Neuronal stem cell (in vitro differentiated cells): Measurements from ENCODE around the gene PRRX2.

Experiments
- DNase-seq: peaks from one replicate; pipeline ENCODE4 v3.0.0-alpha.2; 2013; ENCODE audit warnings: low spot score
- H2AFZ ChIP-seq: one replicate; pipeline ENCODE4 v1.6.1; 2013; ENCODE audit warnings: mild to moderate bottlenecking, low read length, inconsistent platforms
- H2AK5ac ChIP-seq: 2 replicates; pipeline ENCODE4 v1.6.1; 2013; ENCODE audit warnings: low read depth, mild to moderate bottlenecking, inconsistent platforms, low read length, moderate library complexity, mixed read lengths
- H2BK120ac ChIP-seq: 2 replicates; pipeline ENCODE4 v1.6.1; 2013; ENCODE audit warnings: low read depth, mild to moderate bottlenecking, inconsistent platforms, low read length, moderate library complexity, mixed read lengths
- H2BK12ac ChIP-seq: one replicate; pipeline ENCODE4 v1.6.1; 2013; ENCODE audit warnings: low read length, inconsistent platforms
- H2BK15ac ChIP-seq: 2 replicates; pipeline ENCODE4 v1.6.1; 2013; ENCODE audit warnings: mild to moderate bottlenecking, low read length, inconsistent platforms, mixed read lengths
- H2BK5ac ChIP-seq: one replicate; pipeline ENCODE4 v1.6.1; 2013; ENCODE audit warnings: inconsistent platforms, mild to moderate bottlenecking, low read length, moderate library complexity
- H3K14ac ChIP-seq: one replicate; pipeline ENCODE4 v1.6.1; 2013; ENCODE audit warnings: low read length, inconsistent platforms
- H3K18ac ChIP-seq: 2 replicates; pipeline ENCODE4 v1.6.1; 2013; ENCODE audit warnings: low read length, inconsistent platforms
- H3K23ac ChIP-seq: 2 replicates; pipeline ENCODE4 v1.6.1; 2013; ENCODE audit warnings: low read depth, mild to moderate bottlenecking, mixed read lengths, low read length, inconsistent platforms; ENCODE audit not compliant: poor library complexity
- H3K27ac ChIP-seq: replicated peaks from 3 replicates; pipeline ENCODE4 v1.5.1; 2013; ENCODE audit warnings: low read length, inconsistent platforms
- H3K27me3 ChIP-seq, 3 experiments: 2 replicates each; pipeline ENCODE4 v1.6.1; 2013; ENCODE audit warnings: low read length in 3 of 3, mild to moderate bottlenecking in 2 of 3, inconsistent platforms in 1 of 3, low read depth in 1 of 3, mixed read lengths in 1 of 3, moderate library complexity in 1 of 3; ENCODE audit not compliant: control insufficient read depth in 3 of 3, insufficient read depth in 3 of 3
- H3K36me3 ChIP-seq, 2 donors: replicated peaks in 1 of 2; 2 replicates each; pipeline ENCODE4 v1.6.1; 2013; ENCODE audit warnings: low read length in 2 of 2; ENCODE audit not compliant: control insufficient read depth in 2 of 2, insufficient read depth in 2 of 2
- H3K4ac ChIP-seq: 2 replicates; pipeline ENCODE4 v1.6.1; 2013; ENCODE audit warnings: inconsistent platforms, mild to moderate bottlenecking, low read length, moderate library complexity
- H3K4me1 ChIP-seq, 2 donors: 1 replicate in 1 of 2; 2 replicates in 1 of 2; pipeline ENCODE4 v1.6.1; 2013; ENCODE audit warnings: low read length in 2 of 2, low read depth in 1 of 2; ENCODE audit not compliant: control insufficient read depth in 2 of 2, insufficient read depth in 1 of 2
- H3K4me2 ChIP-seq: one replicate; pipeline ENCODE4 v1.6.1; 2013; ENCODE audit warnings: mild to moderate bottlenecking, low read length, inconsistent platforms; ENCODE audit not compliant: insufficient read depth, poor library complexity, severe bottlenecking
- H3K4me3 ChIP-seq, 2 donors: 2 replicates each; pipeline ENCODE4 v1.5.1; 2013; ENCODE audit warnings: low read length in 2 of 2, mild to moderate bottlenecking in 2 of 2, inconsistent platforms in 1 of 2, moderate library complexity in 1 of 2
- H3K79me1 ChIP-seq: one replicate; pipeline ENCODE4 v1.6.1; 2013; ENCODE audit warnings: low read depth, mild to moderate bottlenecking, inconsistent platforms, low read length, moderate library complexity
- H3K9ac ChIP-seq: one replicate; pipeline ENCODE4 v1.6.1; 2013; ENCODE audit warnings: mild to moderate bottlenecking, low read depth, low read length, inconsistent platforms; ENCODE audit not compliant: poor library complexity
- H3K9me3 ChIP-seq, 2 donors: replicated peaks in 1 of 2; 2 replicates each; pipeline versions ENCODE3 to v1.6.1; 2013; ENCODE audit warnings: low read length in 2 of 2, mild to moderate bottlenecking in 2 of 2, inconsistent platforms in 1 of 2, low read depth in 1 of 2, mixed read lengths in 1 of 2, moderate library complexity in 1 of 2; ENCODE audit not compliant: control insufficient read depth in 2 of 2, insufficient read depth in 1 of 2
- H4K8ac ChIP-seq: one replicate; pipeline ENCODE4 v1.6.1; 2013; ENCODE audit warnings: low read depth, mild to moderate bottlenecking, inconsistent platforms, low read length, moderate library complexity
- H4K91ac ChIP-seq: one replicate; pipeline ENCODE4 v1.6.1; 2013; ENCODE audit warnings: low read length, low read depth, mild to moderate bottlenecking, inconsistent platforms; ENCODE audit not compliant: poor library complexity
- WGBS, 2 donors: extraction: QIAGEN DNeasy Blood & Tissue Kit; methylation state at CpG; one replicate each; pipeline ENCODE4 v1.1.7; 2013; ENCODE audit warnings: missing lambda C conversion rate in 2 of 2, mixed read lengths in 1 of 2; ENCODE audit not compliant: insufficient read length in 2 of 2, insufficient replicate concordance in 1 of 2; ENCODE audit errors: extremely low coverage in 2 of 2; 5-methylcytosine and 5-hydroxymethylcytosine counted together

Gene PRRX2

GRCh38 chr9:129756191-129756590, 90.7 kb downstream of the PRRX2 start:
- H3K27me3 ChIP-seq, result peaks cover 0 to 42% (median 0%) of the 10 kb centered on the region in 3 experiments
- no peak overlapping the region for H3K23ac ChIP-seq
- no peak overlapping the region for H3K18ac ChIP-seq
- H3K9me3 ChIP-seq, result no peaks in the 10 kb centered on the region
- no peaks in the 10 kb centered on the region for H3K36me3 ChIP-seq
- no peak overlapping the region for H3K14ac ChIP-seq
- H4K91ac ChIP-seq, result no peak overlapping the region
- no peak overlapping the region for H3K9ac ChIP-seq
- peaks cover 10 to 14% of the 10 kb centered on the region in 2 donors for H3K4me1 ChIP-seq
- H3K27ac ChIP-seq, result no peak overlapping the region
- WGBS, 2 donors, result no CpG with 5 or more reads among the region's 6 CpGs
- H2BK12ac ChIP-seq, result no peak overlapping the region
- no peak overlapping the region for H3K4ac ChIP-seq
- no peak overlapping the region for H2AK5ac ChIP-seq
- no peaks in the 10 kb centered on the region for H3K79me1 ChIP-seq
- H2BK15ac ChIP-seq, result no peak overlapping the region
- no peak overlapping the region for H2BK120ac ChIP-seq
- no peak overlapping the region for H4K8ac ChIP-seq
- no peak overlapping the region for H2AFZ ChIP-seq
- H2BK5ac ChIP-seq, result no peak overlapping the region
- DNase-seq, result no peak
- no peak overlapping the region for H3K4me3 ChIP-seq
- no peak overlapping the region for H3K4me2 ChIP-seq

- H3K4me2 ChIP-seq, result no peak overlapping the region
- H2BK12ac ChIP-seq, result no peak overlapping the region
- no peaks in the 10 kb centered on the region for H3K9me3 ChIP-seq
- no CpG with 5 or more reads among the region's 9 CpGs for WGBS, 2 donors
- H3K14ac ChIP-seq, result no peak overlapping the region
- no peak overlapping the region for H2BK120ac ChIP-seq
- H4K8ac ChIP-seq, result no peak overlapping the region
- H3K23ac ChIP-seq, result no peak overlapping the region
- no peak for DNase-seq
- peaks cover 10 to 17% of the 10 kb centered on the region in 2 donors for H3K4me1 ChIP-seq
- H4K91ac ChIP-seq, result no peak overlapping the region
- no peaks in the 10 kb centered on the region for H3K79me1 ChIP-seq
- H3K9ac ChIP-seq, result no peak overlapping the region
- no peak overlapping the region for H2AFZ ChIP-seq
- H2BK15ac ChIP-seq, result no peak overlapping the region
- H3K27ac ChIP-seq, result no peak overlapping the region
- no peak overlapping the region for H3K18ac ChIP-seq
- H3K27me3 ChIP-seq, result peaks cover 0 to 35% (median 0%) of the 10 kb centered on the region in 3 experiments
- no peak overlapping the region for H3K4me3 ChIP-seq
- no peaks in the 10 kb centered on the region for H3K36me3 ChIP-seq
- H2AK5ac ChIP-seq, result no peak overlapping the region
- no peak overlapping the region for H2BK5ac ChIP-seq
- H3K4ac ChIP-seq, result no peak overlapping the region
Observed at GRCh38 chr9:129757045-129757444, 91.6 kb downstream of the PRRX2 start.

GRCh38 chr9:129759319-129759718, 93.9 kb downstream of the PRRX2 start:
- no peak overlapping the region for H4K91ac ChIP-seq
- H3K14ac ChIP-seq, result no peak overlapping the region
- no CpG with 5 or more reads among the region's 4 CpGs for WGBS, 2 donors
- no peak overlapping the region for H3K4me3 ChIP-seq
- no peak overlapping the region for H2BK5ac ChIP-seq
- H4K8ac ChIP-seq, result no peak overlapping the region
- no peak overlapping the region for H2BK15ac ChIP-seq
- H3K4ac ChIP-seq, result no peak overlapping the region
- no peak overlapping the region for H3K9ac ChIP-seq
- no peaks in the 10 kb centered on the region for H3K79me1 ChIP-seq
- DNase-seq, result no peak
- H3K23ac ChIP-seq, result no peak overlapping the region
- no peaks in the 10 kb centered on the region for H3K9me3 ChIP-seq
- no peaks in the 10 kb centered on the region for H3K36me3 ChIP-seq
- no peak overlapping the region for H2AK5ac ChIP-seq
- no peak overlapping the region for H2AFZ ChIP-seq
- H2BK120ac ChIP-seq, result no peak overlapping the region
- peaks cover 0 to 4% of the 10 kb centered on the region in 2 donors for H3K4me1 ChIP-seq
- H3K27me3 ChIP-seq, result peaks cover 0 to 19% (median 0%) of the 10 kb centered on the region in 3 experiments
- no peak overlapping the region for H2BK12ac ChIP-seq
- H3K18ac ChIP-seq, result no peak overlapping the region
- H3K27ac ChIP-seq, result no peak overlapping the region
- H3K4me2 ChIP-seq, result no peak overlapping the region

- H3K4me1 ChIP-seq, result peaks cover 0 to 4% of the 10 kb centered on the region in 2 donors
- no CpG with 5 or more reads among the region's 13 CpGs for WGBS, 2 donors
- H3K9me3 ChIP-seq, result no peaks in the 10 kb centered on the region
- H3K14ac ChIP-seq, result no peak overlapping the region
- H2BK12ac ChIP-seq, result no peak overlapping the region
- H3K4ac ChIP-seq, result no peak overlapping the region
- H2AK5ac ChIP-seq, result no peak overlapping the region
- H3K36me3 ChIP-seq, result no peaks in the 10 kb centered on the region
- H3K18ac ChIP-seq, result peak overlapping the region; percentile 32
- no peak overlapping the region for H3K27ac ChIP-seq
- H4K91ac ChIP-seq, result no peak overlapping the region
- no peak overlapping the region for H2BK15ac ChIP-seq
- H3K23ac ChIP-seq, result no peak overlapping the region
- H3K4me2 ChIP-seq, result no peak overlapping the region
- DNase-seq, result no peak
- no peak overlapping the region for H2AFZ ChIP-seq
- H3K79me1 ChIP-seq, result no peaks in the 10 kb centered on the region
- H3K27me3 ChIP-seq, result peaks cover 0 to 18% (median 0%) of the 10 kb centered on the region in 3 experiments
- no peak overlapping the region for H2BK120ac ChIP-seq
- no peak overlapping the region for H3K4me3 ChIP-seq
- no peak overlapping the region for H4K8ac ChIP-seq
- H2BK5ac ChIP-seq, result no peak overlapping the region
- no peak overlapping the region for H3K9ac ChIP-seq
Observed at GRCh38 chr9:129759804-129760502, 94.5 kb downstream of the PRRX2 start.
